Measurements from ENCODE around the gene C14orf180.

The C14orf180 gene

GRCh38 chr14:104549536-104550339, 29.8 kb upstream of the C14orf180 start:
- H3K36me3 ChIP-seq, result no peaks in the 10 kb centered on the region
- no peak for TF ChIP-seq CTCF (IDR thresholded peaks at IDR 0.05; ENCODE audit: low read depth, low read length)
- H3K4me1 ChIP-seq, result peaks cover 18% of the 10 kb centered on the region
- H3K9me3 ChIP-seq, result no peaks in the 10 kb centered on the region
- DNase-seq, result no peak
- H3K4me3 ChIP-seq (ENCODE audit: low read depth, low read length), result no peak overlapping the region
- H3K27me3 ChIP-seq, result no peaks in the 10 kb centered on the region

GRCh38 chr14:104550340-104550860, 29.2 kb upstream of the C14orf180 start:
- Histone ChIP-seq H3K4me3 (ENCODE audit: low read depth, low read length) (no peak overlapping the region), H3K4me1 (peaks cover 19% of the 10 kb centered on the region), H3K9me3 (no peaks in the 10 kb centered on the region), H3K27me3 (no peaks in the 10 kb centered on the region), H3K36me3 (no peaks in the 10 kb centered on the region)
- TF ChIP-seq CTCF (IDR thresholded peaks at IDR 0.05; ENCODE audit: low read depth, low read length), result no peak
- DNase-seq, result no peak

- H3K4me1 ChIP-seq, result peaks cover 20% of the 10 kb centered on the region
- H3K4me3 ChIP-seq (ENCODE audit: low read depth, low read length), result no peak overlapping the region
- H3K9me3 ChIP-seq, result no peaks in the 10 kb centered on the region
- peak; percentile 17; the same call in 1 of the 2 replicates for TF ChIP-seq CTCF (IDR thresholded peaks at IDR 0.05; ENCODE audit: low read depth, low read length)
- no peak for DNase-seq
- H3K36me3 ChIP-seq, result no peaks in the 10 kb centered on the region
- H3K27me3 ChIP-seq, result no peaks in the 10 kb centered on the region
Measured at GRCh38 chr14:104550861-104551728, 28.5 kb upstream of the C14orf180 start.

GRCh38 chr14:104551851-104552737, 27.5 kb upstream of the C14orf180 start:
- Histone ChIP-seq H3K9me3 (no peaks in the 10 kb centered on the region), H3K27me3 (no peaks in the 10 kb centered on the region), H3K4me3 (ENCODE audit: low read depth, low read length) (no peak overlapping the region), H3K36me3 (no peaks in the 10 kb centered on the region), H3K4me1 (peaks cover 16% of the 10 kb centered on the region; the same call in 1 of the 2 replicates)
- TF ChIP-seq CTCF (IDR thresholded peaks at IDR 0.05; ENCODE audit: low read depth, low read length), result peak; percentile 29
- DNase-seq, result peak; percentile 53

GRCh38 chr14:104552738-104553125, 26.8 kb upstream of the C14orf180 start:
- TF ChIP-seq CTCF (IDR thresholded peaks at IDR 0.05; ENCODE audit: low read depth, low read length), result no peak
- Histone ChIP-seq H3K4me3 (ENCODE audit: low read depth, low read length) (no peak overlapping the region), H3K9me3 (no peaks in the 10 kb centered on the region), H3K36me3 (no peaks in the 10 kb centered on the region), H3K4me1 (peaks cover 16% of the 10 kb centered on the region; the same call in 1 of the 2 replicates), H3K27me3 (no peaks in the 10 kb centered on the region)
- peak; percentile 4 for DNase-seq

Data from BE2C (cell line).